Measurements from ENCODE around the gene SDHA.

DNA sequence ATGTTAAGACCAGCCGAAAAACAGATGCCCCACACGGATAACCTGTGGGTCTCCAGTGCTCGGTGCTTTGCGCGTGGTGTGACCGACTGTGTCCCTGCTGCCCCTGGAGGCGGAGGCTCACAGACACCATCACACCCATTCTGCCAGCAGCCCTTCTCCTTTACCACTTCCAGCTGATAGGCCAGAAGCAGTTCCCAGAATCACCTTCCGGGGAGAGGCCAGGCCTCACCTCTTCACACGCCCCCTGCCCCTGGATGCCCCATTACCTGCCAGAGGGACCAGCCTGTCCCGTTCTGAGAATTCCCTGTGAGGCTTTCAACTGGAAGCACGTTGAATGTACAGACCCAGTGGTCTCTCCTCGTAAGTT, 48.4 kb upstream of the SDHA start:
- no peak for TF ChIP-seq POLR2A (IDR thresholded peaks at IDR 0.05)
- TF ChIP-seq, protein P1, sequence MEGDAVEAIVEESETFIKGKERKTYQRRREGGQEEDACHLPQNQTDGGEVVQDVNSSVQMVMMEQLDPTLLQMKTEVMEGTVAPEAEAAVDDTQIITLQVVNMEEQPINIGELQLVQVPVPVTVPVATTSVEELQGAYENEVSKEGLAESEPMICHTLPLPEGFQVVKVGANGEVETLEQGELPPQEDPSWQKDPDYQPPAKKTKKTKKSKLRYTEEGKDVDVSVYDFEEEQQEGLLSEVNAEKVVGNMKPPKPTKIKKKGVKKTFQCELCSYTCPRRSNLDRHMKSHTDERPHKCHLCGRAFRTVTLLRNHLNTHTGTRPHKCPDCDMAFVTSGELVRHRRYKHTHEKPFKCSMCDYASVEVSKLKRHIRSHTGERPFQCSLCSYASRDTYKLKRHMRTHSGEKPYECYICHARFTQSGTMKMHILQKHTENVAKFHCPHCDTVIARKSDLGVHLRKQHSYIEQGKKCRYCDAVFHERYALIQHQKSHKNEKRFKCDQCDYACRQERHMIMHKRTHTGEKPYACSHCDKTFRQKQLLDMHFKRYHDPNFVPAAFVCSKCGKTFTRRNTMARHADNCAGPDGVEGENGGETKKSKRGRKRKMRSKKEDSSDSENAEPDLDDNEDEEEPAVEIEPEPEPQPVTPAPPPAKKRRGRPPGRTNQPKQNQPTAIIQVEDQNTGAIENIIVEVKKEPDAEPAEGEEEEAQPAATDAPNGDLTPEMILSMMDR (IDR thresholded peaks at IDR 0.05): no peak
